C1 segment of cervical spinal cord (tissue), 14 donors: Measurements from ENCODE around the gene OR4F15.

Experiments
- DNase-seq, 14 donors: peaks; one replicate each; lab custom pipeline; 2025; lab: John Stamatoyannopoulos, UW

The OR4F15 gene

GRCh38 chr15:101804375-101804774 lies 7.6 kb upstream of the OR4F15 start:
- DNase-seq = no peak

- no peak for DNase-seq
These were observed 7.1 kb upstream of the OR4F15 start for GRCh38 chr15:101804941-101805340.

DNA sequence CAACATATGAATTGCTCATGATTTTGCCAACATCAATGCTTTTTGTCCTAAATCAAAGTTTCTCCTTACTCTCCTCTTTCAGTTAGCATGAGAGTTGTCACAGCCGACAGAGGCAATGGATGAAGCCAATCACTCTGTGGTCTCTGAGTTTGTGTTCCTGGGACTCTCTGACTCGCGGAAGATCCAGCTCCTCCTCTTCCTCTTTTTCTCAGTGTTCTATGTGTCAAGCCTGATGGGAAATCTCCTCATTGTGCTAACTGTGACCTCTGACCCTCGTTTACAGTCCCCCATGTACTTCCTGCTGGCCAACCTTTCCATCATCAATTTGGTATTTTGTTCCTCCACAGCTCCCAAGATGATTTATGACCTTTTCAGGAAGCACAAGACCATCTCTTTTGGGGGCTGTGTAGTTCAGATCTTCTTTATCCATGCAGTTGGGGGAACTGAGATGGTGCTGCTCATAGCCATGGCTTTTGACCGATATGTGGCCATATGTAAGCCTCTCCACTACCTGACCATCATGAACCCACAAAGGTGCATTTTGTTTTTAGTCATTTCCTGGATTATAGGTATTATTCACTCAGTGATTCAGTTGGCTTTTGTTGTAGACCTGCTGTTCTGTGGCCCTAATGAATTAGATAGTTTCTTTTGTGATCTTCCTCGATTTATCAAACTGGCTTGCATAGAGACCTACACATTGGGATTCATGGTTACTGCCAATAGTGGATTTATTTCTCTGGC lies 6.2 kb upstream of the OR4F15 start:
- no peak for DNase-seq

DNA sequence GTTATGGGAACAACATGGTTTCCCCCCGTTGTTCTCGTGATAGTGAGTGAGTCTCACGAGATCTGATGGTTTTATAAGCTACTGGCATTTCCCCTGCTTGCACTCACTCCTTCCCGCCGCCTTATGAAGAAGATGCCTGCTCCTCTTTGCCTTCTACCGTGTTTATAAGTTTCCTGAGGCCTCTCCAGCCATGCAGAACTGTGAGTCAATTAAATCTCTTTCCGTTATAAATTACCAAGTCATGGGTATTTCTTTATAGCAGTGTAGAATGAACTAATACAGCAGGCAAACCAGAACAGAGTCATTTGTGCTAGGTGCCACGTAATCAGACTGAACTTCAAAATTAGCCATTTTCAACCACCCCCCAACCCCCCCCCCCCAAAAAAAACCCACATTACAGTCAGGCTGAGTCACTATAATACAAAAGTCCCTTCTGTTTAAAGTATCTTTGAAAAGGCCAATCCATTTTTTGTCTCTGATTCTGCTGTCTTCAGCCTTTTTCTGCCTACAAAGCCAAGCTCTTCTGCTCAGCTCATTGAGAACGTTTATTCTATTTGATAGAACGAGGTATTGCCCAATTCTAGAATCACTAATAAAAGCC lies 4.6 kb upstream of the OR4F15 start:
- DNase-seq = no peak

DNA sequence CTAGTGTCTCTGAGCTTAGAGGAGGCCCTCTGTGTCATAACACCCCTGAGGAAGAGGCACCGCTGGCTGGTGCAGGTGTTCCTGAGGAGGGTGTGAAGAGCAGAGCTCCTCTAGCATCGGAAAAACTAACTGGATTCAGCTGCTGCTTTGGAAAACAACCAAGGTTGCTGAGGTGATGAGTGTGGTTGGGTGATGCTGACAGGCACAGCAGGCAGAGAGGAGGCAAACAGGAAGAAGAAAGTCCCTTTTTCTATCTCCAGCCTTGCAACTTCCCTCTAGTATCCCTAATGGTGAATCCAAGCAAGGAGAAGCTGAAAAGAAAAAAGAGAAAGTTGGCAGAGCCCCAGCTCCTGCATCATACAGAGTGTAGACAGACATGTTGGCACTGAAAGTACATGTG lies 3.8 kb upstream of the OR4F15 start:
- DNase-seq = no peak

DNA sequence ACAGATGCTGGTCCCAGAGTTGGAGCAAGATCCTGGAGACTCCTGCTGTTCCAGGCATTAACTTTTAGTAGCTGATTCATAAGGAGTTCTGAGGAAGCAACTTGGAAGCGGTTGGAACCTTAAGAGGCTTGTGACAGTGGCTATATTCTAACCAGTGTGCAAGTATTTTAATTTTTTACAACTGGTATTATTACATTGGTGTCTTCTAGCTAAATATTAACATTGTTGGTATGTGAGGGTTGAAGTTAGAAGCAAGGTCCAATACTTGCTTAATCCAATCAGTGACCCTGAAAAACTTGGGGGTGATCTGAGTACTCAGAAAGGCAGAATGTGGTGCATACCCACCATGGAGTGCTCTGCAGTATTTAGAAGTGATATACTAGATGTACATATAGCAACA lies 1.5 kb upstream of the OR4F15 start:
- no peak for DNase-seq

- no peak for DNase-seq
These were observed 1.1 kb upstream of the OR4F15 start for GRCh38 chr15:101810876-101811275.

DNA sequence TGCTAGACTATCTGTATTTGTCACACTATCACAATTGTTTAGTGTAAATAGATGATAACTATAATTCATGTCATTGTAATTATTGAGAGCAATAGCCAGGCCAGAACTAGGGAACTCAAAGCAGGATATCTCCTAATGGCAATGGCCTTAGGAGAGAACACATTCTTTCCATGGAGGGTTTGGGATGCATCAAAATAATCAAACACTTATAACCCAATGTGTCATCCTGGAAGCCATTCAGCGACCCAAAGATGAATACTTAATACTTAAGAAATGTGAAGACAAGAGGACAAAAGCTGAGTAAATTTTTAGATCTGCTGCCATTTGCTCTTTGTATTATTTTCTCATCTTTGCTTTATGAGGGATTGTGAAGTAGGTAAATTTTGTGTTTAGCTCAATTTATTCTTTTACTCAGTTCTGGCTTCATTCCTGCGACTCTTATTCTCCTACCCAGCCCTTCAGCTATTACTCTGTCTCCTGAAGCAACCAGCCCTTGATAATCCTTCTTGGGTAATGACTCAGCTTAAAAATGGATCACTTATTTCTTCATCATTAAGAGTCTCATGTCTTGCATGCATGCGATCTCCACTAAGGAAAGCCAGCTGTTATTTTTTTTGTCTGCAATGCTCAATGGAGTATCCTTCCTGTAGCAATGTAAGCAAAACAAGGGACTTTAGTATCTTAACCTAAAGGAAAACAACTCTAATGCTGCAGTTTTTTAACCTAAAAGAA lies 2.0 kb downstream of the OR4F15 start:
- DNase-seq = no peak

DNA sequence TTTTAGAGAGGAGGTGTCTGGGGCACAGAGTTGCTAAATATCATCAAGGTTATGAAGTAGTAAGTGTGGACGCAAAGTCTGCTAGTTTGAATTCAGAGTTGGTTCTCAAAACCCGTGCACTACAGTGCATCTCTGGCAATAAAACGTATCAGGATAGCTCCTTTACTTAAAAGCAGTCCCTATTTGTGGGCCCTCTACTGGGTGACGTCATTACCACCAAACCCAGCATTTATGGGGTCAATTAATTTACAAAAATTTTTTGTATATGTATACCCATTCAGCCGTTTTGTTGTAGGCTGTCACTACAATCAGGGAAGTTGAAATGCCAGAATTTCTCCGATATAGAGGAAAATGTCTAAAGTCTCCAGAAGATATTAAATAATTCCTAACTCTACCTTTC lies 8.8 kb downstream of the OR4F15 start:
- DNase-seq = no peak

- DNase-seq = no peak
These were observed 15.3 kb downstream of the OR4F15 start for GRCh38 chr15:101827257-101827656.

DNA sequence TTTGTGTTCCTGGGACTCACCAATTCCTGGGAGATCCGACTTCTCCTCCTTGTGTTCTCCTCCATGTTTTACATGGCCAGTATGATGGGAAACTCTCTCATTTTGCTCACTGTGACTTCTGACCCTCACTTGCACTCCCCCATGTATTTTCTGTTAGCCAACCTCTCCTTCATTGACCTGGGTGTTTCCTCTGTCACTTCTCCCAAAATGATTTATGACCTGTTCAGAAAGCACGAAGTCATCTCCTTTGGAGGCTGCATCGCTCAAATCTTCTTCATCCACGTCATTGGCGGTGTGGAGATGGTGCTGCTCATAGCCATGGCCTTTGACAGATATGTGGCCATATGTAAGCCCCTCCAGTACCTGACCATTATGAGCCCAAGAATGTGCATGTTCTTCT lies 16.8 kb downstream of the OR4F15 start:
- no peak for DNase-seq

DNA sequence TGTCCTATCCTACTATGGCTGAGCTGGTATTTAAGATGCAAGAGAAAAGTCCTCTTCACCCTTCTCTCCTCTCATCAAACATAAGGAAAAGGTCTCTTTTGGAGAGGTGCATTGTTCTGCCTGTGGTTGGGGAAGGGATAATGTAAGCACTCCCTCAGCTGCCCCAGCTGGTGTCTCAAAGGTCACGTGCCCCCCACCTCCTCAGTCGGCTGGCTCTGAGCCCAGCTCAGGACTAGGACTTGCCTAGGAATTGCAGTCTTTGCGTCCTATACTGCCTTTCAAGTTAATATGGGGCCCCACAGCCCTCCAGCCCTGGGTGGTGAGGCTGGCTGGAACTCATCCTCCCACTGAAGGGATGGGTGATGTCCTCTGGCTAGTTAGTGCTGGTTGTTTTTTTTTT lies 29.7 kb downstream of the OR4F15 start:
- no peak for DNase-seq

GRCh38 chr15:101844916-101845315 lies 32.9 kb downstream of the OR4F15 start:
- DNase-seq = no peak

GRCh38 chr15:101852356-101852755 lies 40.4 kb downstream of the OR4F15 start:
- no peak for DNase-seq
